ENCODE results near the gene GDPD5. TPM values are rescaled to one million over a fixed set of nuclear protein-coding genes. Genes with fewer than 3 reads are reported as not detected.

Gene GDPD5
- total RNA-seq, 3 donors from 2014 or later (not counting 1 experiment from before 2014, with no cell fraction given) = 49.7 to 95.2 (median 60.2) TPM

GRCh38 chr11:75560644-75561043 lies 34.9 kb upstream of the GDPD5 start:
- no peak for DNase-seq
- Histone ChIP-seq H3K27me3 (ENCODE audit: control insufficient read depth, insufficient read depth, low read length) (no peaks in the 10 kb centered on the region), H3K4me1 (ENCODE audit: control insufficient read depth, insufficient read depth, low read length) (peaks cover 31% of the 10 kb centered on the region), H3K4me3 (ENCODE audit: low read length) (no peak overlapping the region), H3K36me3 (ENCODE audit: control insufficient read depth, insufficient read depth, low read length) (no peaks in the 10 kb centered on the region), H3K9me3 (ENCODE audit: control insufficient read depth, insufficient read depth, low read length) (no peaks in the 10 kb centered on the region), H3K27ac (ENCODE audit: low read length) (no peak overlapping the region)
- no peak for ATAC-seq
- H3K4me3 Mint-ChIP-seq = peak overlapping the region; percentile 72
- H3K9me3 Mint-ChIP-seq = no peaks in the 10 kb centered on the region
- WGBS (ENCODE audit: insufficient coverage) = 89% methylated on average over 1 of the region's 1 CpG
- TF ChIP-seq CTCF (IDR thresholded peaks at IDR 0.05) = no peak
- peaks cover 26 to 39% of the 10 kb centered on the region in 2 donors for H3K4me1 Mint-ChIP-seq
- H3K36me3 Mint-ChIP-seq = no peaks in the 10 kb centered on the region
- intact Hi-C loops (cut with micrococcal nuclease) = no loop called here
- peak overlapping the region in 1 of 2 donors; percentile 96 for H3K27ac Mint-ChIP-seq
- peaks cover 0 to 4% of the 10 kb centered on the region in 2 donors for H3K27me3 Mint-ChIP-seq (ENCODE audit: low read depth in 2 of 2)

GRCh38 chr11:75558939-75559843 lies 33.5 kb upstream of the GDPD5 start:
- H3K27ac Mint-ChIP-seq = peak overlapping the region in 1 of 2 donors; percentile 14
- H3K36me3 ChIP-seq (ENCODE audit: control insufficient read depth, insufficient read depth, low read length) = no peaks in the 10 kb centered on the region
- H3K27ac ChIP-seq (ENCODE audit: low read length) = no peak overlapping the region
- peaks cover 26 to 29% of the 10 kb centered on the region in 2 donors for H3K4me1 Mint-ChIP-seq
- 90% methylated on average over 8 of the region's 8 CpGs for WGBS (ENCODE audit: insufficient coverage)
- no peaks in the 10 kb centered on the region for H3K36me3 Mint-ChIP-seq
- H3K27me3 ChIP-seq (ENCODE audit: control insufficient read depth, insufficient read depth, low read length) = no peaks in the 10 kb centered on the region
- TF ChIP-seq CTCF (IDR thresholded peaks at IDR 0.05) = no peak
- intact Hi-C loops (cut with micrococcal nuclease) = no loop called here
- peaks cover 29% of the 10 kb centered on the region for H3K4me1 ChIP-seq (ENCODE audit: control insufficient read depth, insufficient read depth, low read length)
- no peak overlapping the region for H3K4me3 ChIP-seq (ENCODE audit: low read length)
- H3K4me3 Mint-ChIP-seq = peak overlapping the region; percentile 31
- peaks cover 0 to 4% of the 10 kb centered on the region in 2 donors for H3K27me3 Mint-ChIP-seq (ENCODE audit: low read depth in 2 of 2)
- no peaks in the 10 kb centered on the region for H3K9me3 Mint-ChIP-seq
- ATAC-seq (no peak), DNase-seq (no peak)
- no peaks in the 10 kb centered on the region for H3K9me3 ChIP-seq (ENCODE audit: control insufficient read depth, insufficient read depth, low read length)

GRCh38 chr11:75557666-75558494 lies 32.1 kb upstream of the GDPD5 start:
- DNase-seq = no peak
- H3K36me3 Mint-ChIP-seq = no peaks in the 10 kb centered on the region
- intact Hi-C loops (cut with micrococcal nuclease) = no loop called here

More at GRCh38 chr11:75557666-75558494, 32.1 kb upstream of the GDPD5 start:
- H3K4me3 ChIP-seq (ENCODE audit: low read length) = no peak overlapping the region
- no peak overlapping the region for H3K27ac ChIP-seq (ENCODE audit: low read length)
- H3K9me3 ChIP-seq (ENCODE audit: control insufficient read depth, insufficient read depth, low read length) = no peaks in the 10 kb centered on the region
- H3K4me1 ChIP-seq (ENCODE audit: control insufficient read depth, insufficient read depth, low read length) = peaks cover 16% of the 10 kb centered on the region
- Mint-ChIP-seq H3K27ac (no peak overlapping the region), H3K4me3 (no peak overlapping the region), H3K4me1 (peaks cover 16% of the 10 kb centered on the region in 2 donors), H3K9me3 (no peaks in the 10 kb centered on the region), H3K27me3 (ENCODE audit: low read depth in 2 of 2) (peaks cover 0 to 4% of the 10 kb centered on the region in 2 donors)
- H3K27me3 ChIP-seq (ENCODE audit: control insufficient read depth, insufficient read depth, low read length) = no peaks in the 10 kb centered on the region
- 90% methylated on average over 16 of the region's 17 CpGs for WGBS (ENCODE audit: insufficient coverage)
- ATAC-seq = no peak
- no peak for TF ChIP-seq CTCF (IDR thresholded peaks at IDR 0.05)
- no peaks in the 10 kb centered on the region for H3K36me3 ChIP-seq (ENCODE audit: control insufficient read depth, insufficient read depth, low read length)

Data from natural killer cell (primary cell).